Measurements from ENCODE around the gene MOCS1.

The MOCS1 gene

DNA sequence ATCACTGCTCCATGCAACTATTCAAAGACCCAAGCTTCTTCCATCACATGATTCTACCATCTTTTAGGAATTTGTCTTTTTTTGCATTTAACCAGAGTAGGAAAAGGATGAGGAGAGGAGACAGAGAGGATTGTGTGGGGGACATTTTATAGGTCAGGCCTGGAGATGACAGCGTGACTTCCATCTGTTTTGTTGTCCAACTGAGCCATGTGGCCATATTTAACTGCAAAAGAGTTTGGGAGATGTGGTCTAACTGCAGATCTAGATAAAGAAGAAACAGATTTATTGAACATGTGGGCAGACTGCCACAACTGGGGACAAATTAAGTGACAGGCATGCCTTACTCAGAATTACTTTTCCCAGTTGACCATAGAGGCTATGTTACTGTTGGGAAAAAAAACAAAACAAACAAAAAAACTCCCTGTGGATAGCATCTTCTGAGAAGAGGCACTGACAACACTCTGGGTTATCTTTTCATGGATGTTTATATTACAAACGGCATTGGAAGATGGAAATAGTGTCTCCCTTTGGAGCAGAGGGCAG lies 18.9 kb upstream of the MOCS1 start:
- H3K18ac ChIP-seq (ENCODE audit: low read length): no peak overlapping the region
- H3K36me3 ChIP-seq (ENCODE audit: control insufficient read depth, insufficient read depth, low read length): no peaks in the 10 kb centered on the region
- H3K4me1 ChIP-seq (ENCODE audit: control insufficient read depth, low read depth, low read length): peaks cover 7% of the 10 kb centered on the region
- no peak overlapping the region for H4K5ac ChIP-seq (ENCODE audit: low read length)
- no peaks in the 10 kb centered on the region for H3K79me2 ChIP-seq (ENCODE audit: control insufficient read depth, insufficient read depth, low read length)
- H3K4ac ChIP-seq (ENCODE audit: low read depth, low read length): no peak overlapping the region
- DNase-seq: no peak
- no peaks in the 10 kb centered on the region for H3K79me1 ChIP-seq (ENCODE audit: low read length)
- no CpG with 5 or more reads among the region's 2 CpGs for WGBS (ENCODE audit: extremely low coverage, insufficient coverage, low lambda C conversion rate)
- no peak overlapping the region for H4K8ac ChIP-seq (ENCODE audit: low read depth, low read length)
- no peak overlapping the region for H3K56ac ChIP-seq (ENCODE audit: low read length)
- no peaks in the 10 kb centered on the region for H3K27me3 ChIP-seq (ENCODE audit: insufficient read depth, low read length, poor library complexity)
- H2BK15ac ChIP-seq (replicated peaks; ENCODE audit: low read depth): no peak overlapping the region
- H3K9ac ChIP-seq (ENCODE audit: low read length): no peak overlapping the region
- H2AK5ac ChIP-seq (ENCODE audit: low read length): no peak overlapping the region
- H3K4me2 ChIP-seq (ENCODE audit: low read length): no peak overlapping the region
- H3K27ac ChIP-seq (ENCODE audit: low read depth, low read length): no peak overlapping the region
- H2BK120ac ChIP-seq (ENCODE audit: low read depth, low read length): no peak overlapping the region
- no peak overlapping the region for H3K23ac ChIP-seq (ENCODE audit: low read length)
- H2BK5ac ChIP-seq (ENCODE audit: low read length): no peak overlapping the region
- H3K4me3 ChIP-seq (ENCODE audit: low read length): no peak overlapping the region

DNA sequence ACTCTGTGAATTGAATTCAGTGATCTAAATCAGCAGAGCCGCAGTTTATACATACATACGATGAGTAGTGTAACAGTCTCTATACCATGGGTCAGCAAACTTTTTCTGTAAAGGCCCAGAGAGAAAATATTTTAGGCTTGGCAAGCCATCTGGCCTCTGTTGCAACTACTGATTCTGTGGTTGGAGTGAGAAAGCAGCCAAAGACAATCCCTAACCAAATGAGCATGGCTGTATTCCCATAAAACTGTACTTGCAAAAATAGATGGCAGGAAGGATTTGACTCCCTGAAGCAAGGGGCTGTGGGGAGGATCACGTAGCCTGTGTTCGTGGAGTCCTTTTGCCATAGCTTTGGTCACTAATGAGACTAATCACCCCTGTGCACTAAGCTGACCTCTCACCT lies 17.9 kb upstream of the MOCS1 start:
- no peak overlapping the region for H3K4me2 ChIP-seq (ENCODE audit: low read length)
- no peak overlapping the region for H2BK15ac ChIP-seq (replicated peaks; ENCODE audit: low read depth)
- H2AK5ac ChIP-seq (ENCODE audit: low read length): no peak overlapping the region
- H3K56ac ChIP-seq (ENCODE audit: low read length): no peak overlapping the region
- H3K27me3 ChIP-seq (ENCODE audit: insufficient read depth, low read length, poor library complexity): no peaks in the 10 kb centered on the region
- H3K36me3 ChIP-seq (ENCODE audit: control insufficient read depth, insufficient read depth, low read length): no peaks in the 10 kb centered on the region
- H2BK120ac ChIP-seq (ENCODE audit: low read depth, low read length): no peak overlapping the region
- H3K18ac ChIP-seq (ENCODE audit: low read length): no peak overlapping the region
- WGBS (ENCODE audit: extremely low coverage, insufficient coverage, low lambda C conversion rate): no CpG with 5 or more reads among the region's 4 CpGs
- H2BK5ac ChIP-seq (ENCODE audit: low read length): no peak overlapping the region
- peaks cover 13% of the 10 kb centered on the region for H3K4me1 ChIP-seq (ENCODE audit: control insufficient read depth, low read depth, low read length)
- no peak overlapping the region for H3K4ac ChIP-seq (ENCODE audit: low read depth, low read length)
- H3K23ac ChIP-seq (ENCODE audit: low read length): no peak overlapping the region
- no peak overlapping the region for H3K4me3 ChIP-seq (ENCODE audit: low read length)
- H4K8ac ChIP-seq (ENCODE audit: low read depth, low read length): no peak overlapping the region
- H3K27ac ChIP-seq (ENCODE audit: low read depth, low read length): no peak overlapping the region
- no peaks in the 10 kb centered on the region for H3K79me1 ChIP-seq (ENCODE audit: low read length)
- H3K9ac ChIP-seq (ENCODE audit: low read length): no peak overlapping the region
- H3K79me2 ChIP-seq (ENCODE audit: control insufficient read depth, insufficient read depth, low read length): no peaks in the 10 kb centered on the region
- no peak for DNase-seq
- H4K5ac ChIP-seq (ENCODE audit: low read length): no peak overlapping the region

DNA sequence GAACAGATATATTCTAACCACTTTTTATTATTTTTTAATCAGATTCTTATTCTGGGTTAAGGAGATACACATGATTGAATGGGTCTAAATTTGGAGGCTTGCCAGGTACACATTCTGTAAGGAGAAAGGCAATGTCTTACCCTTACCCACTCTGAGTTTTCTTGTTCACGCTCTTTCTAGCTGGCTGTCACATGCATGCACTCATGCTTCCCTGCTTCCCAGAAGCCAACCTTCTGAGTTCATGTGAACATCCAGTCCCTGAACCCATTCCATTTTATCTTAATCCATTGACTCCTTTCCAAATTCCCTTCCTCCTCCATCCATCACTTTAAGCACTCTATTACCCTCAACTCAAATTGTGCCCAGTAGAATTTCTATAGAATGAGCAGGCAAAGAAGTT lies 17.5 kb upstream of the MOCS1 start:
- H3K36me3 ChIP-seq (ENCODE audit: control insufficient read depth, insufficient read depth, low read length): no peaks in the 10 kb centered on the region
- no peak overlapping the region for H3K27ac ChIP-seq (ENCODE audit: low read depth, low read length)
- no peak overlapping the region for H3K56ac ChIP-seq (ENCODE audit: low read length)
- no peak overlapping the region for H3K4me3 ChIP-seq (ENCODE audit: low read length)
- no peak overlapping the region for H3K4me2 ChIP-seq (ENCODE audit: low read length)
- H2BK120ac ChIP-seq (ENCODE audit: low read depth, low read length): no peak overlapping the region
- no peak overlapping the region for H4K8ac ChIP-seq (ENCODE audit: low read depth, low read length)
- no peak overlapping the region for H4K5ac ChIP-seq (ENCODE audit: low read length)
- no peak overlapping the region for H3K9ac ChIP-seq (ENCODE audit: low read length)
- H3K27me3 ChIP-seq (ENCODE audit: insufficient read depth, low read length, poor library complexity): no peaks in the 10 kb centered on the region
- H3K79me2 ChIP-seq (ENCODE audit: control insufficient read depth, insufficient read depth, low read length): no peaks in the 10 kb centered on the region
- no CpG with 5 or more reads among the region's 1 CpG for WGBS (ENCODE audit: extremely low coverage, insufficient coverage, low lambda C conversion rate)
- no peak overlapping the region for H2BK15ac ChIP-seq (replicated peaks; ENCODE audit: low read depth)
- no peak overlapping the region for H2AK5ac ChIP-seq (ENCODE audit: low read length)
- no peak overlapping the region for H3K23ac ChIP-seq (ENCODE audit: low read length)
- no peak overlapping the region for H3K4ac ChIP-seq (ENCODE audit: low read depth, low read length)
- no peak overlapping the region for H3K18ac ChIP-seq (ENCODE audit: low read length)
- DNase-seq: no peak
- H2BK5ac ChIP-seq (ENCODE audit: low read length): no peak overlapping the region
- peaks cover 13% of the 10 kb centered on the region for H3K4me1 ChIP-seq (ENCODE audit: control insufficient read depth, low read depth, low read length)
- H3K79me1 ChIP-seq (ENCODE audit: low read length): no peaks in the 10 kb centered on the region

DNA sequence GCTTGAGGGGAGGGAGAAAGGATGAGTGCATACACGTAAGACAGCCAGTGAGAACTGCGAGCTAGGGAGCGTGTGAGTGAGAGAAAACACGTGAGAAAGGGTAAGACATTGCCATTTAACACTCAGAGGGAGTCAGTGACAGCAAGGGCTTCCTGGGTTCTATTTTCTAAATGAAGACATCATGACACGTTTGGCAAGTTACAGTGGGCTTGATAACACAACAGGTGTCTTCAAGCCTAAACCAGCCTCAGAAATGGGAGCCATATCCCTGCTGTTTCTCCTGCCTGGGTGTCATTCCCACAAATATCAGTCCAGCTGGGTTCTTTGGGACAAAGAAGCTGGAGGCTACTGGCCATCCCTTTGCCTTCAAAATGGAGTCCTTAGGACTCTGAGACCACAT lies 16.9 kb upstream of the MOCS1 start:
- Histone ChIP-seq H2BK120ac (ENCODE audit: low read depth, low read length) (no peak overlapping the region), H3K4ac (ENCODE audit: low read depth, low read length) (no peak overlapping the region), H3K9ac (ENCODE audit: low read length) (no peak overlapping the region), H3K56ac (ENCODE audit: low read length) (no peak overlapping the region), H2BK5ac (ENCODE audit: low read length) (no peak overlapping the region), H4K5ac (ENCODE audit: low read length) (no peak overlapping the region), H3K27me3 (ENCODE audit: insufficient read depth, low read length, poor library complexity) (no peaks in the 10 kb centered on the region), H3K4me2 (ENCODE audit: low read length) (no peak overlapping the region), H3K4me1 (ENCODE audit: control insufficient read depth, low read depth, low read length) (peaks cover 13% of the 10 kb centered on the region), H4K8ac (ENCODE audit: low read depth, low read length) (no peak overlapping the region), H3K18ac (ENCODE audit: low read length) (no peak overlapping the region), H2BK15ac (replicated peaks; ENCODE audit: low read depth) (no peak overlapping the region), H3K23ac (ENCODE audit: low read length) (no peak overlapping the region), H3K79me2 (ENCODE audit: control insufficient read depth, insufficient read depth, low read length) (no peaks in the 10 kb centered on the region), H3K4me3 (ENCODE audit: low read length) (no peak overlapping the region), H2AK5ac (ENCODE audit: low read length) (no peak overlapping the region), H3K36me3 (ENCODE audit: control insufficient read depth, insufficient read depth, low read length) (no peaks in the 10 kb centered on the region), H3K79me1 (ENCODE audit: low read length) (no peaks in the 10 kb centered on the region), H3K27ac (ENCODE audit: low read depth, low read length) (no peak overlapping the region)
- no CpG with 5 or more reads among the region's 5 CpGs for WGBS (ENCODE audit: extremely low coverage, insufficient coverage, low lambda C conversion rate)
- DNase-seq: no peak

DNA sequence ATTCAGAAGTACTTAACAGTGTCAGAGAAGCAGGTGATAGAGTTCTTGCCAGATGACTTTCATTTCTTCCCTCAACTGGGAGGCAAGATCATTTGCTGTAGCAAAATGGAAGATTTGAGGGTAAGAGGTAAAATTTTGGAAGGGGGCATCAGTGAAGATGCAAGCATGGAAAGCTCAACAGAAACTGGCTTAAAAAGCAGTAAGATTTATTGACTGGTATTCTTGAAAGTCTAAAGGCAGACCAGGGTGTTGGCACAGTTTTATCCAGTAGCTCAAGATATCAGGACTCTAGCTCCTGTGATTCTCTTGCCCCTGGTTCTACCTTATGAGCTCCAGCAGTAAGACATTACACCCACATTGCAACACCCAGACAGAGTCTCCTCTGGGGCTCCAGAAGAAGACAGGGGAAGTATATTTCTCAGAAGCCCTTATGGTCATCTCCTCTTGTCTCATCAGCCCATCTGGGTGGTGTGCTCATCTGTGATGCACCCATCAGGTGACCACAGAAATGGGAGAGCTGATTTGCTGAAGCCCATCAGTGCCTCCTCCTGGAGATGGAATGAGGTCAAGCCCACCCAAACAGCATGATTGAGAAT lies 16.0 kb upstream of the MOCS1 start:
- Histone ChIP-seq H3K9ac (ENCODE audit: low read length) (no peak overlapping the region), H3K79me1 (ENCODE audit: low read length) (no peaks in the 10 kb centered on the region), H3K18ac (ENCODE audit: low read length) (no peak overlapping the region), H2BK15ac (replicated peaks; ENCODE audit: low read depth) (no peak overlapping the region), H4K5ac (ENCODE audit: low read length) (no peak overlapping the region), H3K79me2 (ENCODE audit: control insufficient read depth, insufficient read depth, low read length) (no peaks in the 10 kb centered on the region), H3K4me2 (ENCODE audit: low read length) (no peak overlapping the region), H3K27me3 (ENCODE audit: insufficient read depth, low read length, poor library complexity) (no peaks in the 10 kb centered on the region), H3K27ac (ENCODE audit: low read depth, low read length) (no peak overlapping the region), H2BK120ac (ENCODE audit: low read depth, low read length) (no peak overlapping the region), H2BK5ac (ENCODE audit: low read length) (no peak overlapping the region), H3K23ac (ENCODE audit: low read length) (no peak overlapping the region), H2AK5ac (ENCODE audit: low read length) (no peak overlapping the region), H3K36me3 (ENCODE audit: control insufficient read depth, insufficient read depth, low read length) (no peaks in the 10 kb centered on the region), H3K4me1 (ENCODE audit: control insufficient read depth, low read depth, low read length) (peaks cover 13% of the 10 kb centered on the region), H3K4me3 (ENCODE audit: low read length) (no peak overlapping the region), H3K56ac (ENCODE audit: low read length) (no peak overlapping the region), H3K4ac (ENCODE audit: low read depth, low read length) (no peak overlapping the region), H4K8ac (ENCODE audit: low read depth, low read length) (no peak overlapping the region)
- DNase-seq: no peak

DNA sequence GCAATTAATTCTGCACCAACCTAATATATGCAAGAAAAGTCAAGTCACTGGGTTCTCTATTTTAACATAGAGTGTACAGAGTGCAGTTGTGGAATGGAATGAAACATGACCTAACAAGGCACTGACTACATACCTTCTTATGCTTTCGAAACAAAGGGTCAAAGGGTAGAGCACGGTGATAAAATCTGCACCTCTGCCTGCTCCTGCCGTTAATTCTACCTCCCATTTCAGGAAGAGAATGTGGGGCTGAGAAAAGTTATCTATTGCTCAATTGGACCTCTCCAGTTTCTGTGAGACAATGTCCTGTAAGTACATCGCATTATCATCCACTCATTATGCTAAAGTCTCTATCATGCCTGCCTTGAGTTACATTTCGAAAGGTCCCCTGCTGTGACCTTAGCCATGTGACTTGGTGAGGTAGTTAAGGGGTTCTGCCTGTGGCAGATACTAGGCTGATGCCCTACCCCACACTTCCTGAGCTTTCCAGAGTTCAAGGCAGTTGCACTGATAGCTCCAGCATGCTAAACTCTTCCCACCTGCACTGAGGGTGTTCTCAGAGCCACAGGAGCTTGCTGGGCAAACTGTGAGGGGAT lies 14.0 kb upstream of the MOCS1 start:
- WGBS (ENCODE audit: extremely low coverage, insufficient coverage, low lambda C conversion rate): no CpG with 5 or more reads among the region's 5 CpGs
- H3K23ac ChIP-seq (ENCODE audit: low read length): no peak overlapping the region
- no peak overlapping the region for H3K9ac ChIP-seq (ENCODE audit: low read length)
- peak; percentile 33 for DNase-seq
- H2AK5ac ChIP-seq (ENCODE audit: low read length): no peak overlapping the region
- H3K4me1 ChIP-seq (ENCODE audit: control insufficient read depth, low read depth, low read length): peaks cover 13% of the 10 kb centered on the region
- no peak overlapping the region for H3K56ac ChIP-seq (ENCODE audit: low read length)
- no peak overlapping the region for H3K4ac ChIP-seq (ENCODE audit: low read depth, low read length)
- no peak overlapping the region for H4K5ac ChIP-seq (ENCODE audit: low read length)
- no peaks in the 10 kb centered on the region for H3K36me3 ChIP-seq (ENCODE audit: control insufficient read depth, insufficient read depth, low read length)
- no peaks in the 10 kb centered on the region for H3K27me3 ChIP-seq (ENCODE audit: insufficient read depth, low read length, poor library complexity)
- H3K27ac ChIP-seq (ENCODE audit: low read depth, low read length): no peak overlapping the region
- H3K18ac ChIP-seq (ENCODE audit: low read length): no peak overlapping the region
- no peaks in the 10 kb centered on the region for H3K79me2 ChIP-seq (ENCODE audit: control insufficient read depth, insufficient read depth, low read length)
- H3K4me3 ChIP-seq (ENCODE audit: low read length): no peak overlapping the region
- H2BK120ac ChIP-seq (ENCODE audit: low read depth, low read length): no peak overlapping the region
- H2BK5ac ChIP-seq (ENCODE audit: low read length): no peak overlapping the region
- no peaks in the 10 kb centered on the region for H3K79me1 ChIP-seq (ENCODE audit: low read length)
- no peak overlapping the region for H2BK15ac ChIP-seq (replicated peaks; ENCODE audit: low read depth)
- no peak overlapping the region for H3K4me2 ChIP-seq (ENCODE audit: low read length)
- H4K8ac ChIP-seq (ENCODE audit: low read depth, low read length): no peak overlapping the region

Data from mesendoderm (in vitro differentiated cells).